Hematopoietic multipotent progenitor cell treated with erythropoietin and hydrocortisone succinate and interleukin-3 and kit ligand, for 6 days (in vitro differentiated cells): ENCODE results near the gene SLC38A11.
A peak's percentile ranks its signal among the peaks of the same experiment; 100 is the strongest.
"Not testable (repeated sequence)": the region's sequence is repeated elsewhere in the genome, so short reads cannot be mapped to it uniquely, and the experiment has no call there.

Source experiments
- DNase-seq: peaks from one replicate; pipeline ENCODE4 v3.0.0-alpha.2; 2015

The SLC38A11 gene

GRCh38 chr2:164954954-164955701 is at the start of gene SLC38A11:
SLC38A11 (minus strand) TSS chr2:164955525; CDS start chr2:164955247, 278 bp downstream.
- DNase-seq = peak; percentile 43

GRCh38 chr2:165003443-165004130 is 48.3 kb upstream of the SLC38A11 start:
- DNase-seq = no peak

- DNase-seq = no peak
These were observed 47.3 kb upstream of the SLC38A11 start for GRCh38 chr2:165002638-165003037.

- not testable (repeated sequence) for DNase-seq
These were observed 39.5 kb upstream of the SLC38A11 start for GRCh38 chr2:164994664-164995299.

- DNase-seq = no peak
These were observed 38.1 kb upstream of the SLC38A11 start for GRCh38 chr2:164993287-164994016.

GRCh38 chr2:164992818-164993217 is 37.5 kb upstream of the SLC38A11 start:
- DNase-seq = peak; percentile 85

- DNase-seq = not testable (repeated sequence)
These were observed 36.7 kb upstream of the SLC38A11 start for GRCh38 chr2:164992093-164992454.

- DNase-seq = not testable (repeated sequence)
These were observed 36.2 kb upstream of the SLC38A11 start for GRCh38 chr2:164991361-164992092.

GRCh38 chr2:164990953-164991352 is 35.6 kb upstream of the SLC38A11 start:
- DNase-seq = not testable (repeated sequence)

- not testable (repeated sequence) for DNase-seq
These were observed 33.5 kb upstream of the SLC38A11 start for GRCh38 chr2:164988805-164989204.

- not testable (repeated sequence) for DNase-seq
These were observed 30.7 kb upstream of the SLC38A11 start for GRCh38 chr2:164986027-164986426.

- DNase-seq = no peak
These were observed 29.1 kb upstream of the SLC38A11 start for GRCh38 chr2:164984428-164984827.

- no peak for DNase-seq
These were observed 26.1 kb upstream of the SLC38A11 start for GRCh38 chr2:164981217-164981990.

- not testable (repeated sequence) for DNase-seq
These were observed 25.4 kb upstream of the SLC38A11 start for GRCh38 chr2:164980688-164981087.

- no peak for DNase-seq
These were observed 23.8 kb upstream of the SLC38A11 start for GRCh38 chr2:164979113-164979512.

- DNase-seq = not testable (repeated sequence)
These were observed 21.6 kb upstream of the SLC38A11 start for GRCh38 chr2:164976875-164977470.

GRCh38 chr2:164976301-164976700 is 21.0 kb upstream of the SLC38A11 start:
- no peak for DNase-seq

GRCh38 chr2:164975891-164976290 is 20.6 kb upstream of the SLC38A11 start:
- no peak for DNase-seq

GRCh38 chr2:164974221-164974620 is 18.9 kb upstream of the SLC38A11 start:
- no peak for DNase-seq

- no peak for DNase-seq
These were observed 16.9 kb upstream of the SLC38A11 start for GRCh38 chr2:164972216-164972615.
